WTC11 (cell line): Measurements from ENCODE around the gene PTPRO. TPM values are rescaled to one million over a fixed set of nuclear protein-coding genes. Genes with fewer than 3 reads are reported as not detected.

Experiments used
- ATAC-seq: fragments of 200-7000 bp; cut with Tn5 transposase; 2 replicates; pipeline ENCODE4 v1.10.0; 2021; ENCODE audit warnings: mild to moderate bottlenecking, moderate library complexity
- CTCF ChIA-PET: fragments of 300-600 bp; sonication (Branson Sonifier 250); formaldehyde crosslinking; loops from one replicate; lab custom pipeline; 2021; ENCODE audit warnings: antibody characterized with exemption; lab: Charles Lee
- POLR2A ChIA-PET: fragments of 350-600 bp; sonication (Branson Sonifier 250); formaldehyde crosslinking; loops from one replicate; lab custom pipeline; 2021; ENCODE audit warnings: antibody characterized with exemption; lab: Charles Lee
- DNase-seq: peaks from one replicate; pipeline ENCODE4 v3.0.0; 2021; ENCODE audit warnings: low spot score
- H3K27ac Mint-ChIP-seq: 2 replicates; pipeline ENCODE4 v1.8.0; 2021; ENCODE audit warnings: mixed read lengths
- H3K27me3 Mint-ChIP-seq: 2 replicates; pipeline ENCODE4 v1.8.0; 2021; ENCODE audit warnings: low read depth, mild to moderate bottlenecking, moderate library complexity, mixed read lengths
- H3K36me3 Mint-ChIP-seq: 2 replicates; pipeline ENCODE4 v1.8.0; 2021; ENCODE audit warnings: mixed read lengths
- H3K4me1 Mint-ChIP-seq: 2 replicates; pipeline ENCODE4 v1.8.0; 2022; ENCODE audit warnings: mixed read lengths
- H3K4me3 Mint-ChIP-seq: 2 replicates; pipeline ENCODE4 v1.8.0; 2021; ENCODE audit warnings: mild to moderate bottlenecking, moderate library complexity, mixed read lengths
- H3K9me3 Mint-ChIP-seq: 2 replicates; pipeline ENCODE4 v1.8.0; 2021; ENCODE audit warnings: mixed read lengths
- ARID4B ChIP-seq: sonication (generic); formaldehyde crosslinking; IDR thresholded peaks from 2 replicates; pipeline ENCODE4 v1.8.0; 2023; ENCODE audit warnings: missing genetic modification reagents, mild to moderate bottlenecking, borderline replicate concordance
- FOXP4 ChIP-seq: sonication (generic); formaldehyde crosslinking; IDR thresholded peaks from 2 replicates; pipeline ENCODE4 v1.8.0; 2022; ENCODE audit warnings: mild to moderate bottlenecking, missing genetic modification reagents
- HMGXB4 ChIP-seq: sonication (generic); formaldehyde crosslinking; IDR thresholded peaks from 2 replicates; pipeline ENCODE4 v1.8.1; 2023; ENCODE audit warnings: mild to moderate bottlenecking, moderate library complexity, missing genetic modification reagents
- NFE2L1 ChIP-seq: sonication (generic); formaldehyde crosslinking; IDR thresholded peaks from 2 replicates; pipeline ENCODE4 v1.8.1; 2023; ENCODE audit warnings: missing genetic modification reagents
- OVOL2 ChIP-seq: fragments of 250-450 bp; sonication (Bioruptor Pico); IDR thresholded peaks from 2 replicates; pipeline ENCODE4 v1.9.0; 2021; ENCODE audit warnings: mild to moderate bottlenecking, borderline replicate concordance
- PRDM15 ChIP-seq: sonication (generic); formaldehyde crosslinking; IDR thresholded peaks from 2 replicates; pipeline ENCODE4 v1.8.0; 2022; ENCODE audit warnings: missing genetic modification reagents
- SOX15 ChIP-seq: fragments of 250-450 bp; sonication (Bioruptor Pico); IDR thresholded peaks from 2 replicates; pipeline ENCODE4 v1.9.0; 2021; ENCODE audit warnings: mild to moderate bottlenecking
- TP53 ChIP-seq: sonication (generic); formaldehyde crosslinking; IDR thresholded peaks from 2 replicates; pipeline ENCODE4 v1.8.1; 2023; ENCODE audit warnings: mild to moderate bottlenecking, missing genetic modification reagents
- ZNF263 ChIP-seq: sonication (generic); formaldehyde crosslinking; IDR thresholded peaks from 2 replicates; pipeline ENCODE4 v1.8.1; 2022; ENCODE audit warnings: low read depth, mild to moderate bottlenecking, moderate library complexity, missing genetic modification reagents
- total RNA-seq: library from RNA; stranded (reverse); gene quantifications from 3 replicates; pipeline ENCODE4 v1.2.3, GENCODE V29; 2021

PTPRO gene
- total RNA-seq, 1 experiment from 2014 or later = 1.1 TPM

- no peak overlapping the region for H3K27ac Mint-ChIP-seq
- POLR2A ChIA-PET = no interaction called here
Observed at GRCh38 chr12:15520083-15520482, 197.8 kb downstream of the PTPRO start.

More at GRCh38 chr12:15520083-15520482, 197.8 kb downstream of the PTPRO start:
- no peaks in the 10 kb centered on the region; the same call in 1 of the 2 replicates for H3K27me3 Mint-ChIP-seq
- ATAC-seq (no peak), DNase-seq (peak; percentile 20)
- peaks cover 9% of the 10 kb centered on the region for H3K4me1 Mint-ChIP-seq
- TF ChIP-seq NFE2L1 (no peak), FOXP4 (no peak), TP53 (CRISPR knock-in tag) (no peak), ZNF263 (CRISPR knock-in tag) (no peak), SOX15 (CRISPR knock-in tag) (no peak), OVOL2 (CRISPR knock-in tag) (no peak), HMGXB4 (CRISPR knock-in tag) (no peak), PRDM15 (no peak), ARID4B (CRISPR knock-in tag) (no peak)
- peaks cover 22% of the 10 kb centered on the region for H3K9me3 Mint-ChIP-seq
- H3K4me3 Mint-ChIP-seq = no peak overlapping the region
- H3K36me3 Mint-ChIP-seq = peaks cover 9% of the 10 kb centered on the region
- CTCF ChIA-PET = interaction anchor here (1.0 to 1.8 kb wide), 4 partner anchors 12 to 299 kb away, joined by 3 to 8 read pairs (median 6); partner anchors contain the start of gene RERG
